Thyroid gland (tissue), 4 donors: ENCODE data around the gene RPP21. TPM values are rescaled to one million over a fixed set of nuclear protein-coding genes. Genes with fewer than 3 reads are reported as not detected.

ENCODE experiments used
- DNase-seq, 2 donors: peaks; one replicate each; pipeline ENCODE4 v3.0.0-alpha.2; 2019
- H3K27ac ChIP-seq, 3 donors: fragments of 200-600 bp; sonication (generic); 1 replicate in 2 of 3; 2 replicates in 1 of 3; pipeline ENCODE4 v1.5.1; 2016 to 2019; ENCODE audit warnings: mild to moderate bottlenecking in 1 of 3, moderate library complexity in 1 of 3
- H3K27me3 ChIP-seq: fragments of 200-600 bp; sonication (generic); one replicate; pipeline ENCODE4 v1.5.1; 2019
- H3K36me3 ChIP-seq, 2 donors: fragments of 200-600 bp; sonication (generic); one replicate each; pipeline ENCODE4 v1.5.1; 2016 to 2019
- H3K4me1 ChIP-seq, 2 donors: fragments of 200-600 bp; sonication (generic); one replicate each; pipeline ENCODE4 v1.5.1; 2017 to 2019
- H3K4me3 ChIP-seq, 3 donors: fragments of 200-600 bp; sonication (generic); replicated peaks in 1 of 3; 1 replicate in 2 of 3; 2 replicates in 1 of 3; pipeline ENCODE4 v1.5.1; 2016; ENCODE audit warnings: mild to moderate bottlenecking in 1 of 3
- H3K9me3 ChIP-seq: fragments of 200-600 bp; sonication (generic); one replicate; pipeline ENCODE4 v1.5.1; 2017
- CTCF ChIP-seq, 6 experiments: fragments of 200-600 bp in 3 of 6; fragments of 450-650 bp in 3 of 6; sonication (generic) in 3 of 6; IDR thresholded peaks; one replicate each; pipeline ENCODE4 v1.5.1; 2016 to 2019; ENCODE audit warnings: antibody characterized with exemption in 6 of 6, mild to moderate bottlenecking in 2 of 6, inconsistent platforms in 1 of 6, moderate library complexity in 1 of 6
- POLR2A ChIP-seq, 2 donors: fragments of 450-650 bp; IDR thresholded peaks; one replicate each; pipeline ENCODE4 v1.6.1; 2017; ENCODE audit warnings: antibody characterized with exemption in 2 of 2, mild to moderate bottlenecking in 2 of 2, moderate library complexity in 1 of 2
- WGBS, 2 donors: methylation state at CpG; one replicate each; pipeline ENCODE4 v1.1.5; 2017; 5-methylcytosine and 5-hydroxymethylcytosine counted together
- intact Hi-C: fragments of 100-400 bp; cut with DNase I; formaldehyde crosslinking; loops from one replicate; pipeline ENCODE4 v1.15.1; 2023
- total RNA-seq, 4 donors: library from RNA; depleted of rRNA; stranded (reverse); fragments of >200 nt; gene quantifications; one replicate each; pipeline ENCODE4 v1.2.3, GENCODE V29; 2016

The RPP21 gene
- total RNA-seq, 4 donors from 2014 or later = 27.2 to 88.7 (median 60.8) TPM

DNA sequence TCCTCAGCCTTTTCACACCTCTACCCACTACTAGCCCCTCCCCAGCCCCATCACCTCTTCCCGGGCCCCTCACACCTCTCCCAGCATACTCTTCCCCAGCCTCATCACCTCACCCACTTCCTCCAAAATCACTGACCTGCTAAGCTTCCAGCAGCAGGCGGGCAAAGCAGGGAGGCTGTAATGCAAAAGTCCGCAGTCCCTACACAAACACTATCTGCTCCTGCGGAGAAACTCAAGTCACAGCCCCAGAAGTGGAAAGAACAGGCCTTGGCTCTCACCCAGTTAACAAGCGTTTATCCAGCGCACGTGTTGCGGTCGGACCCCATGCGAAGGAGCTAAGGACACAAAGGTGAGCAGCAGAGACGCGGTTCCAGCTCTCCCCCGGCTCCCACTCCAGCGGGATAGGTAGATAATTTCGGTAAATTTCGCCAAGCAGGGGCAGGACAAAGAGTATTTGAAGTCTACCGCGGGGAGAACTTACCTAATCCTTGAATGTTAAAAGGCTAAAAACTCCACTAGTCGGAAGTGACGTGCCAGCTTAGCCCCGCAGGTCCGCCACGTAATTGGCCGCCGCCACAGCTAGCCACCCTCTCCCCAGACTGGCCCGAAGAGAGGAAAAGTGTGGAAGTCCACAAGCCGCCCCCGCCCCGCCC is 19.0 kb upstream of the RPP21 start:
- Histone ChIP-seq H3K36me3 (peaks cover 13 to 16% of the 10 kb centered on the region in 2 donors), H3K27ac (peak overlapping the region; percentile 92 to 94 (median 93)), H3K27me3 (no peaks in the 10 kb centered on the region), H3K4me1 (peaks cover 17 to 27% of the 10 kb centered on the region in 2 donors), H3K4me3 (peak overlapping the region; percentile 81 to 94 (median 87)), H3K9me3 (no peaks in the 10 kb centered on the region)
- 0 to 1% methylated on average over 23 to 26 of the region's 29 CpGs for WGBS, 2 donors
- no peak for TF ChIP-seq POLR2A (IDR thresholded peaks at IDR 0.05)
- TF ChIP-seq CTCF (IDR thresholded peaks at IDR 0.05) = no peak
- intact Hi-C loops = loop anchor here (10.0 kb wide), 1 partner anchor 111 kb away; the partner anchor contains the start of gene TRIM26
- DNase-seq = peak in 1 of 2 donors; percentile 62

DNA sequence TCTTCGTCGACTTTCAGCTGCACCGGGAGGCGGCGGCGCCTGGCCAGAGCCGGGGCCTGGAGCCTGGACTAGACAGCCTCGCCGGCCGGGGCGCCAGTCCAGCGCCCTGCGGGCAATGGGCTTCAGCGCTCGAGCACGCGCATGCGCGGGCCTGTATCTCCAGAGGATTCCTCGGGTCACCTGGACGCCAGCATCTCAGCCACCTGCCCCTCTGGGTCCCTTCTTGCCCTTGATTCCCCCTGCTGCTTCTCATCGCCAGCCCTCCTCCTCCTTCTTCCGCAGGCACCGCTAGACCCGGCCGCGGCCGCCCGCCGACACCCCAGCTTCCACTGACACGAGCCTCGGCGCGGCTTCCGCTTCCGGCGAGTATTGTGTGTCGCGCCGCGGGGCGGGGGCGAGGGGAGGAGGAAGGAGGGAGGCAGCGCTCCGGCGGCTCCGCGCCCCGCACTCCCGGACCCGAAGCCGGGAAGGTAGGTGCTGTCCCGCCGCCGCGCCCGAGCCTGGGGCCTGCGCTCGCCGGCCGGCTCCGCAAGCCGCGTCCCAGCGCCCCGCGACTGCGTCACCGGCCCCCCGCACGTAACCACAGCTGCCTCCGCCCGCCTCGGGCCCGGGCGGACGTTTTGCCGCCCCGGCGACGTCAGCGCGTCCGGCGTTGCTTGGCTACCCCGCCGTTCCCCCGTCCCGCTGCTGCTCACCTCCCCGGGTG is 18.3 kb upstream of the RPP21 start, which contains the start of gene TRIM39:
TSS of gene TRIM39 (plus strand) at position 402 of the 706 bp plus-strand sequence. CDS start 2,391 bp downstream, outside the sequence.
- Histone ChIP-seq H3K27ac (peak within 1 kb of the TSS; percentile 92 to 94 (median 93)), H3K4me3 (peak within 1 kb of the TSS; percentile 81 to 94 (median 87)), H3K9me3 (no peaks in the 10 kb centered on the region), H3K27me3 (no peaks in the 10 kb centered on the region), H3K36me3 (peaks cover 15 to 16% of the 10 kb centered on the region in 2 donors), H3K4me1 (peaks cover 17 to 27% of the 10 kb centered on the region in 2 donors)
- 0 to 1% methylated on average over 15 to 44 of the region's 90 CpGs for WGBS, 2 donors
- peak; percentile 85 to 88 for DNase-seq
- TF ChIP-seq CTCF (IDR thresholded peaks at IDR 0.05) (peak in 1 of 6 experiments; percentile 16), POLR2A (IDR thresholded peaks at IDR 0.05) (peak; percentile 67 to 83)
- intact Hi-C loops = loop anchor here (10.0 kb wide), 1 partner anchor 112 kb away; the partner anchor contains the start of gene TRIM26

GRCh38 chr6:30327232-30327746 is 17.7 kb upstream of the RPP21 start:
- TF ChIP-seq POLR2A (IDR thresholded peaks at IDR 0.05) = no peak
- TF ChIP-seq CTCF (IDR thresholded peaks at IDR 0.05) = no peak
- DNase-seq = no peak
- intact Hi-C loops = loop anchor here (10.0 kb wide), 1 partner anchor 112 kb away; the partner anchor contains the start of gene TRIM26

DNA sequence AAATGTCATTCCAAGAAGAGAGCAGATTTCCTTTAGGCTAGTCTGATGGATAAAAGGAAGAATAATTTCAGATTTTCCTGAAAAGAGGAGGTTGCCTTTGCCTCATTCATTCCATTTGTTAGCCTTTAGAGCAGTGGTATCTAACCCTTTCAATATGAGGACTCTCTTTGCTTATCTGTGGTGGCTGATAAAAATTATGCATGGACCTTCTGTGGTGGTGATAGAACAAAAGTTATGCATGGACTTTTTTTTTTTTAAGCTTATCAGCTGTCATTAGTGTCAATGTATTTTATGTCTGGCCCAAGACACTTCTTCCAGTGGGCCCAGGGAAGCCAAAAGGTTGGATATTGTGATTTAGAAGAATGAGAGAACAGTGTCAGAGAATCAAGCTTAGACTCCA is 16.6 kb upstream of the RPP21 start:
- intact Hi-C loops = loop anchor here (10.0 kb wide), 1 partner anchor 114 kb away; the partner anchor contains the start of gene TRIM26
- H3K9me3 ChIP-seq = no peaks in the 10 kb centered on the region
- no peaks in the 10 kb centered on the region for H3K27me3 ChIP-seq
- no peak for DNase-seq
- TF ChIP-seq CTCF (IDR thresholded peaks at IDR 0.05) (no peak), POLR2A (IDR thresholded peaks at IDR 0.05) (no peak)
- H3K36me3 ChIP-seq = peaks cover 16 to 18% of the 10 kb centered on the region in 2 donors
- H3K4me3 ChIP-seq = no peak overlapping the region
- H3K4me1 ChIP-seq = peaks cover 17 to 27% of the 10 kb centered on the region in 2 donors
- no peak overlapping the region for H3K27ac ChIP-seq

More at GRCh38 chr6:30327232-30327746, 17.7 kb upstream of the RPP21 start:
- WGBS, 2 donors = 2% methylated on average over 17 of the region's 17 CpGs
- peaks cover 17 to 27% of the 10 kb centered on the region in 2 donors for H3K4me1 ChIP-seq
- H3K27ac ChIP-seq = peak overlapping the region; percentile 92 to 94 (median 93)
- peak overlapping the region; percentile 81 to 94 (median 87) for H3K4me3 ChIP-seq
- H3K9me3 ChIP-seq = no peaks in the 10 kb centered on the region
- H3K36me3 ChIP-seq = peaks cover 16 to 18% of the 10 kb centered on the region in 2 donors
- no peaks in the 10 kb centered on the region for H3K27me3 ChIP-seq
